Activated gamma-delta T cell treated with anti-CD3 and anti-CD28 coated beads, Interleukin-2, amount 50 U/mL, for 16 hours (primary cell): ENCODE results near the gene GPR26.

ENCODE experiments used
- DNase-seq: peaks from one replicate; pipeline ENCODE4 v3.0.0-alpha.2; 2020; ENCODE audit warnings: low read depth

Gene GPR26, protein sequence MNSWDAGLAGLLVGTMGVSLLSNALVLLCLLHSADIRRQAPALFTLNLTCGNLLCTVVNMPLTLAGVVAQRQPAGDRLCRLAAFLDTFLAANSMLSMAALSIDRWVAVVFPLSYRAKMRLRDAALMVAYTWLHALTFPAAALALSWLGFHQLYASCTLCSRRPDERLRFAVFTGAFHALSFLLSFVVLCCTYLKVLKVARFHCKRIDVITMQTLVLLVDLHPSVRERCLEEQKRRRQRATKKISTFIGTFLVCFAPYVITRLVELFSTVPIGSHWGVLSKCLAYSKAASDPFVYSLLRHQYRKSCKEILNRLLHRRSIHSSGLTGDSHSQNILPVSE

DNA sequence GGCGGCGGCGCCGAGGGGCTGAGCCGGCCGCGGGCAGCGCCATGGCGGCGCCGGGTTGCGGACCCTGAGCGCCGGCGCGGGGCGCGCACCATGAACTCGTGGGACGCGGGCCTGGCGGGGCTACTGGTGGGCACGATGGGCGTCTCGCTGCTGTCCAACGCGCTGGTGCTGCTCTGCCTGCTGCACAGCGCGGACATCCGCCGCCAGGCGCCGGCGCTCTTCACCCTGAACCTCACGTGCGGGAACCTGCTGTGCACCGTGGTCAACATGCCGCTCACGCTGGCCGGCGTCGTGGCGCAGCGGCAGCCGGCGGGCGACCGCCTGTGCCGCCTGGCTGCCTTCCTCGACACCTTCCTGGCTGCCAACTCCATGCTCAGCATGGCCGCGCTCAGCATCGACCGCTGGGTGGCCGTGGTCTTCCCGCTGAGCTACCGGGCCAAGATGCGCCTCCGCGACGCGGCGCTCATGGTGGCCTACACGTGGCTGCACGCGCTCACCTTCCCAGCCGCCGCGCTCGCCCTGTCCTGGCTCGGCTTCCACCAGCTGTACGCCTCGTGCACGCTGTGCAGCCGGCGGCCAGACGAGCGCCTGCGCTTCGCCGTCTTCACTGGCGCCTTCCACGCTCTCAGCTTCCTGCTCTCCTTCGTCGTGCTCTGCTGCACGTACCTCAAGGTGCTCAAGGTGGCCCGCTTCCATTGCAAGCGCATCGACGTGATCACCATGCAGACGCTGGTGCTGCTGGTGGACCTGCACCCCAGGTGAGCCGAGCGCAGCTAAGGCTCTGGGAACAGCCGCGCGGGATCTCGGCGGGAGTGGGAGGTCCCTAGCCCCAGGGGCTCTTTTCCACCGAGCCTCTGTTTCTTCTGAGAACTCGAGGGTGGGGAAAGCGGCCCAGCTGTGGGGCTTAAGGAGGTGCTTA lies at the start of gene GPR26:
Gene GPR26, plus strand, starts transcription at position 38 of the 919 bp plus-strand sequence. Its CDS starts 53 bp downstream, at position 91.
- no peak for DNase-seq

DNA sequence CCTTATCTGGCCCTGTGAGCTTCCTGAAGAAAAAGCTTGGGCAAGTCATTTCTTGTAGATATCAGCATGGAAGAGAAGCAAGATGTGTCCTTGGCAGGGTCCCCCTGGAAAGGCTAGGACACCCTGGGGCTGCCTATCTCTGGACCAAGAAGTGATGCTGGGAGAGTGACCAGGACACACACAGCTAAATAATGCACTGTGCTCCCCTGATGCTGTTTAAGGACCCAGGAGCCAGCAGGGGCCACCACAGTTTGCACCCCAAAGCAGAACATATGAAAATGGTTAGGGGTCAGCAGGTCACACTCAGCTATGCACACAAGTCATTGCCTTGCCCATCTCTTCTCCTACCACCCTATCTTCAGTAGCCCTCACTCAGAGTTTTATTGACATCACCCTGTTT lies 47.9 kb upstream of the GPR26 start:
- no peak for DNase-seq

DNA sequence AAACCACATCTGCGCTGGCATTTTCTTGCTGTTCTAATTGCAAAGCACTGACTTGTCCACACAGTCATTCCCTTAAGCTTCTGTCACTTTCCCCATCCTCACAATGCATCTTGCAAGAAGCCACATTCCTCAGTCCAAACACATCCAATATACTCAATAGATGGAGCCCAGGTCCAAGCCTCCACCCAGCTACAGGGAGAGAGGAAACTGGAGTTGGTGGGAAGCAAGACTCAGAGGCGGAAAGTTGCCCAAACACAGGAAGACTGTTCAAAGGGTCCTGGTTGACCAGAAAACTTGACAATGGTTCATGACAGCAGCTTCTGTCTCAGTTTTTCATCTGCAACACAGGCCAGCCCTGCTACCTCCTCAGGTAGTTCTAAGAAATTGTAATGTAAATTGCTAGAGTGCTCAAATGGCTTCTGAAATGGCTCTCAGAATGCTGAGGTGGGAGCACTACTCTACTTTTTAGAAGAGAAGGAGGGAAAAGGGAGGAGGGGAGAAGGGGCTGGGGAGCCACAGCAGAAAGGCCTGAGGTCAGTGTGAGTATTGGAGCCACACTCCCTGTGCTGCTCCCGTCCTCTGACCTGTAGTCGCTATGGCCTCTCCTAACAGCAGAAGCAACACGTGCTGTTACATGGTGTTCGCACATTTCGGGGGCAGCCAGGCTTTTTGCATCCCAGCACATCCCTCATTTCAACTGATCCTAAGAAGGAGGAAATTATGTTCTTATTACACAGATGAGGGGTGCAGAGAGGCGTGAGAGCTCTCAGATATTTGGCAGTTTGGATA lies 46.9 kb upstream of the GPR26 start:
- DNase-seq, result no peak

DNA sequence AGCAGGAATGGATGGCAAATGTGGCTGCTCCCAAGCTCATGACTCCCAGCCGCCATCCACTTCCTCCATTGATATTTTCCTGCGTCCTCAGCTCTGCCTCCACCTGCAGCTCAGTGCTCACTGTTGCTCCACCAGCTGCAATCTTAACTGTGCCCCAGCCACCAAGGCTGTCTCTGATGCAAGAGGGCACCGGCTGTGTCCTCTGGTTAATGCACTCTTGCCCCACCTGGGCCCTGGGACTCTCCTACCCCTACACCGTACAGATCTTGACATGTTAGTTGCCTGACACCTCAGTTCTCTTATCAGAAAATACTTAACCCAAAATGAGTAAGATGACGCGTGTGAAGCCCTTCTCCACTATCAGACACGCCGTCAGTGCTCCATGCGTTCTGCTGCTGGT lies 45.5 kb upstream of the GPR26 start:
- no peak for DNase-seq

DNA sequence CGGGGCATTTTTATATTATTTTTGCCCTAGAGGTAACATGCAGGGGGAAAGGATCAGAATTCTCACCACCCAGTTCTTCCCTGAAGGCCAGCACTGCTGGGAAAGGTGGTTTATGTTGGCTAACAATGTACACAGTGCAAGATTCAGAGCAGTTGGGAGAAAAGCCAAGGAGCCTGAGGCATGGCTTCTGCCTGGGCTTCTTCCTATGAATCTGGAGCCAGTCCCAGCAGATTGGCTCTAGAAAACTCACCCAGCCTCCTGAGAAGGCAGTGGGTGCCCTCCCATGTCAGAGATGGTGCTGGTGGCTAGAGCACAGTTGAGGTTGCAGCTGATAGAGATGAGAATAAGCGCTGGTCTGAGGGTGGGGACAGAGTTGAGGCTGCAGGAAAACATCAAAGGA lies 44.7 kb upstream of the GPR26 start:
- no peak for DNase-seq

DNA sequence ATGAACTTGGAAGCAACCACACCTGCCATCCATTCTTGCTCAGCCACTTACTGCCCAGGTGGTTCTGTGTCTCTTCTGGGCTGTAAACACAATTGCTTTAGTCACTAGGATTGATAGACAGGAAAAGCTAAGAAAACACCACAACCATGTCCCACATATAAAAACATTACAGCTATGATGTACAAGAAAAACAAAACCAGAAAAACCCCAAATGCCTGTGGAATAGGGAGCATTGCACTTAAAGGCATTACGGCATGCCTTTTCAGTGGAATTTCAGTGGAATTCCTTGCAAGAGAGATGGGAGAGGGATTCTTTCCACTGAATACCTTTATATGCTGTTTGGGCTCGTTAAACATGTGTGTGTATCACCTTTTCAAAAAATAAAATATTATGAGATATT lies 44.2 kb upstream of the GPR26 start:
- no peak for DNase-seq

DNA sequence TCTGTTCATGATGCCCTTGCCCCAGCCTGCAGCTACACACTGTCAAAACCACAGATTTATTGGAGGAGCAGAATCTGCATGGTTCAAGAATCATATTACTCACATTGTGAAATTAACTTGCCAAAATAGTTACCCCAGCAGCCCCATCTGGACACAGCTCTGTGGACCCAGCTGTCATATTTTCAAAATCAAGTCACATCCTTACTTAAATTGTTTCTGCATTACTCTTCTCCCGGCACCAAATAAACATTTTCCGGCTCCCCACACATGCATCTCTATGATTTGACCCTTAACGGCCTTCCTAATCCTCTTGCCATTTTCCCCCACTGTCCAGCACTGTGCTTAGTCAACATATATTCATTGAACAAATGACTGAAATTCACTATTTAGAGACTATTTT lies 43.8 kb upstream of the GPR26 start:
- DNase-seq, result no peak

DNA sequence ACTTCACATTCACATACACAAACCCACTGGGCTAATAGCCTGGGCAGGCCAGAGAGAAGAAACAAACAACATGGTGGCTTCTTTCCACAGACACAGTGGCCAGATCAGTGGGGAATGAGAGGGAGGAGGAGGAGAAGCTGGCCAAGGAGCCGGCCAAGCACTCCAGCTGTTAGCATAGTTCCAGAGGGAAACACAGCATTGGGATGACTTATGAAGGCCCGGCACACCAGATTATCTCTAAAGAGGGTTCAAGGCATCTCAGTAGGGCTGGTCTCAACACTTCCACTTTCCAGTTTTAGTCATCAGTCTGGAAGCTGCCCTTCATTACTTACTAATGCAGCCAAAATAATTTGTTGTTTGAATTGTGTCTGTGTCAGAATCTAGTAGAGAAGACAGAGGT lies 42.1 kb upstream of the GPR26 start:
- no peak for DNase-seq

DNA sequence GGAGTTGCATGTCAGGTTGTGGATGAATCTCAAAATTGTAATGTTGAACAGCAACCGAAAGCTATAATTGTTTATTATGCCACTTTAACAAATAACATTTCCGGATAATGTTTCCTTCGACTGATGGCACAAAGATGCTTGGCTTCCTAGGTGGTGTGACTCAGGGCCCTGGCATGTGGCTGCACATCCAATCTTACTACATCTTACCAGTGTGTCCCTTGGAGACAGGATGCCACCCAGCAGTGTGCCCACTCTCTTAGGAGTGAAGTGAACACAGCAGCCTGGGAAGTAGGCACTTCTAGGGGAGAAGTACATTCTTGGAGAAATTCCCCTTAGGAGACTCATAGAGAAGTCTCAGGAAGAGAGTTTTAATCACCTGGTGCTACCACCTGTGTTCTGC lies 33.0 kb upstream of the GPR26 start:
- DNase-seq, result no peak

DNA sequence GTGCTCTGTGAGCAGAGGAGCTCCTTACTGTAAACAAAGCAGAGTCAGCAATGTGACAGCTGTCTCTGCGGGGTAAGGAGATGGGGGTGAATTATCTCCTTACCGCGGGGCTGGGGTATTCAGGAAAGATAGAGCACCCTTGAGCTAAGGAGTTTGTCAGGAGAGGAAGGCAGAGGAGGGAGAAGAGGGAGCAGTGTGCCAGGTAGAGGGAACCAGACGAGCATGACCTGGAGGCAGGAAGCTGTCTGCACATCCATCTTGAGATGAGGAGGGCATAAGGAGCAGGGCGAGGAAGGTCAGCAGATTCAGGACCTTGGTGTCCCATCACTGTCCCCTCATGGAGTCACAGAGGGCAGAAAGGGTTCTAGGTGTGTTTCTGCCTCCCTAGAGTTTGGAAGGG lies 32.5 kb upstream of the GPR26 start:
- DNase-seq, result no peak

DNA sequence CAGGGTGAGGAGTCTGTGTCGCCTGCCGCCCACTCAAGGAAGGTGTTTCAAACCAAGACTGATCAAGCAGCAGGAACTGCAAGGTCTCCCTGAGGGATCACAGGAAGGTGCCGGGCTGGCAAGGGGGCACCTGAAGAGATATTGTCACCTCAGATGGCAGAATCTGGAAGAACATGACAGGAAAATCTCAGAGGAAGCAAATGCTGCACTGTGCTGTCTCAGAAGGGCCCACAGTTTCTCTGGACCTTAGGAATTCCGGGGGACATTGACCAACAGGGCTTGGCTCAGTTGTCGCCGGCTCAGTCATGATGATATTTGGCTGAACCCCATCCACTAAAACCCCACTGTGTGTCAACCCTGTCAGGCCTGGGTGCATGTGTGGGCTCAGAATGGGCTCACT lies 31.9 kb upstream of the GPR26 start:
- no peak for DNase-seq

DNA sequence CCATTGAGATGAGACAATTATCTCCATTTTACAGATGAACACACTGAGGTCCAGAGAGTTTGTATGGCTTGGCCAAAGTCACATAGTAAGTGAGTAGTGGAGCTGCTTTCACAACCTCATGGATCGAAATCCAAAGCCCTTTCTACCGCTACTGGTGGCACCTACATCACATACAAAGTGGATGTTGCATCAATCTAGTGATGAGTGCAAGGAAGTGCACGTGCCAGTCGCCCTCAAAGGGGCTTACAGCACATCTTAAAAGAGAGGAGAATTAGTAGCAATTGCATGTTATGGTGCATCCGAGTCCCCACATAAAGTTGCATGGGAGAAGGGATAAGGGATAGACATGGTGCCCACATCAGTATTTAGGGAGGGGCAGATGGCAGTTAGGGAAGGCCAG lies 31.0 kb upstream of the GPR26 start:
- DNase-seq, result no peak

DNA sequence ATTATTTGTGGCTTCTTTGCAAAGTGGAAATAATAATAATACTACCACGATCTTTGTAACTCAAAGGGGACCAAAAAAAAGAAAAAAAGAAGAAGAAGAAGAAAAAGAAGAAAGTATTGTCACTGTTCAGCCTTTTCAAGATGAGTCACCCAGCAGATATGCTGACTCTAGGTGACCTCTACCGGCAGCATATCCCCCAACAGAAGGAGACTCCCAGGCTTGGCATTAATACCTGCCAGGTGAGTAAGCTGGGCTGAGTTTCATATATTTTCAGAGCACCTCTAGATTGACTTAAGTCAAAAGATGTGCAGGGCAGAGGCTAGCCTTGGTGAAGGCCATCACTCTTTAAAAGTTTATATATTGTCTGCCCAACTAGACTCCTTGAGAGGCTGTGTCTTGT lies 30.4 kb upstream of the GPR26 start:
- DNase-seq, result no peak

DNA sequence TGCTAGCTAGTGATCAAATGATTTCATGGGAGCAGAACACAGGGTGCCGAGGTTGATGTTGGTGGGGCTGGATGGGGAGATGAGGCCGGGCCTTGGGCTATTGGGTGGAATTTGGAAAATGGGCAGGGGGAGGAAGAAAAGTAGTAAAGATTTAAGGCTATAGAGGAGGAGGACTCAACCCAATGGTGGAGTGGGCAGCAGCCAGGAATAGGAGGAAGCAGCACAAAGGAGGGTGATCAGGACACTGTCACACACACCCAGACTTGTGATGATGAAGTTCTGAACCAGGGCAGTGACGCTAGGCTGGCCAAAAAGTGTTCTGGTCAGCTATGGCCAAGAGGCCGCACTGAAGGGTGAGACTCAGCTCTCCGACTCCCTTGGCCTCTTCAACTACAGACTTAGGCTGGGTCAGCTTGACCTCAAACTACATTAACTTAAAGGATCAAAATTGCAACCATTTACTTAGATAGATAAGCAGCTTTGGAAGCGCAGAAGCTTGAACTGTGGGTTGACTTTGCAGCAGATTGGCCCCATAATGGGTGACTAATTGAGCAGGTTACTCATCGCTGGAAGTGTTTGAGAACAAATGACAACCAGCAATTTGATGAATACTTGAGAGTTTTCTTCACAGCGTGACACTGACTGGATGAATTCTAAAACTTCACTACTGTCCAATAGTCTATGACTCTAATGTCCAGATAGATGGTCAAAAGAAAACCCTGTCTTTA lies 29.4 kb upstream of the GPR26 start:
- no peak for DNase-seq

DNA sequence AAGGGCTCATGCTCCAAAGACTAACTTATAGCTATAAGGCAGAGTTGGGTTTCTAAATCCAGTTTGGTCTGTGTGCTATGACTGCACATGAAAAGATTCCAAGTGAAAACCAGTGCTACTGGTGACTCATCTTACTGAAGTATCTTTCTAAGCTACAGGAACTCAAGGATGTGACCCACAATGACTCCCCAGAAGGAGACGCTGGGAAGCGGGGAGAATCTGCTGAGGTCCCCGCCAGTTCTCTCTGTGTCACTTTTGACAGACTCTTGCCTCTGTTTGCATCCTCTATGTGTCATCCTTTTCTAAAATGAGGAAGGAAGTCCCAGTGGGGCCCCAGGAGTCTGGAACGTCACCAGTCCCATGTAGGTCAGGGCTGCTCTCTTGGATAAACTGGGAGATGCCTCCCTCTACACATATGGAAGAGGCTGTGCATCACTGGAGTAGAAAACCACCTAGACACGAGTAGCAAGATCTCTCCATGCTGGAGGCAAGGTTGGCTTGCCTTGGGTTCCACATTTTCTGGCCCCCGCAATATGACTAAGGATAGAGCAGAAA lies 28.8 kb upstream of the GPR26 start:
- no peak for DNase-seq

DNA sequence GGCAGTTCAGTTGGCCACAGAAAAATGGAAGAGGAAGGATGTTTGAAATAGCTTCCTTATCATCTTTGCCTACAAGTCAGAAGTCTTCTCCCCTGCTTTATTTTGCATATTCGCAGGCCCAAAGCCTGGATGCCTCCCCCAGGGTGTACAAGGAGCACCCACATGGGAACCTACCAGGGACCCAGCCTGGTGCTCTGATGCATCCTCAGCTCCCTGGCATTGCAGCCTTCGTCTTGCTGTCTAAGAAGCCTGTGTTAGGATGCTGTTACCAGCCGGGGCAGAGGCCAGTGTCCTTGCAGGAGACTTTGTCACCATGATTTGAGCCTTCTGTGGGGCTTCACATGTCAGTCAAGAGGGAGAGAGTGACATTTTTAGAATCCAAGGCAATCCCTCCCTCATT lies 27.0 kb upstream of the GPR26 start:
- no peak for DNase-seq

DNA sequence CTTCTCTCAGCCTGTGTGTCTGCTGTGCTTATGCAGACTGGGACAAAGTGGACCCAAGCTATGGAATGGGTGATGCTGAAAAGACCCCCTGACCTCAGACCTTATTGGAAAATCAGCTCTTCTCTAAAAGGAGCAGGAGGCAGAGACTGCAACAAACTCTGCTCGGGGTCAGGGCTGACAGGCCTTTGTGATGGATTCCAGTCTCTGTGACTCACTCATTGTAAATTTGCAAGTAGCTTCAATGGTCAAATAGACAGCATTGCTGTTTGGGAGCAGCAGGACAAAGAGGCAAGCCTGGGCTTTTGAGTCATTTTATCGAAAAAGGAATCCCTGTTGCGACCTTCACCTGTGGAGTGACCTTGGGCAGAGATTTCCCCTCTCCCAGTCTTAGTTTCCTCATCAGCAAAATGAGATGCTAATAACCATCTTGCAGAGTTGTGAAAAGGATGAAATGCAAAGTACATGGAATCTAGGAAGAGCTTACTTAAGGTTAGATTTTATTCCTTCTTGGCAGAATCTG lies 26.1 kb upstream of the GPR26 start:
- no peak for DNase-seq

DNA sequence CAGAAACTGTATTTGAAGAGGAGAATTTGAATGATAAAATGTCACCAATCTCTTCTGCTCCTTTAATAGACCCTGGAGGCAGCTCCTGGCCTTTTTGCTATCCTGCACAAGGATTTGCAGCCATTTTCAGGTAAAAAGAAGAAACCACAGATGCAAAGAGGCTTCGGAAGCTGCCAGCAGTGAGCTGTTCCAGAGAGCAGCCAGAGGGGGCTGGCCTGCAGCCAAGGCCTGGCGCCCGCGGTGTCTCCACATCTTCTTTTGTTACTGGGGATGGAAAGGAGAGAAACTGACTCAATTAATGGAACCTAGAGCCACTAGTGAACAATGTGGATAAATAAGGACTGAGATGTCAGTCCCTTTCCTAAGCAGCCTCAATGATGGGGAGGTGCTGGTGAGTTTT lies 23.9 kb upstream of the GPR26 start:
- no peak for DNase-seq

DNA sequence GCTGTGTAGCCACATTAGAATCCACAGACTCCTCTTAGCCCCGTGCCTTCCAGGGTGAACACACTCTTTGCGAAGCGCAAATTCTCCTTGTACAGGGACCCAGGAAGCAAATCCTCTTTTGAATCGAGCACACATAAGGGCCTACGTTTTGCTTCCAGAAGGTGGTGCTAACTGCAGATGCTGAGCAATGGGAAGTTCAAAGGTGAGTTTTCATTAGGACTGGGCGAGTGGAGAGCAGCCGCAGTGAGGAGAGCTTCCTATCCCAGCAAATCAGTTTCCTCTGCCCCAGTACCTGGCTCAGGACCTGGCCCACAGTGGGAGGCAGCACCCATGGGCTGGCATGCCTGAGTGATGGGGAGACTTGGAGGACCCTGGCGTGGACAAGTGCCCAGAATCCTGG lies 23.5 kb upstream of the GPR26 start:
- no peak for DNase-seq

DNA sequence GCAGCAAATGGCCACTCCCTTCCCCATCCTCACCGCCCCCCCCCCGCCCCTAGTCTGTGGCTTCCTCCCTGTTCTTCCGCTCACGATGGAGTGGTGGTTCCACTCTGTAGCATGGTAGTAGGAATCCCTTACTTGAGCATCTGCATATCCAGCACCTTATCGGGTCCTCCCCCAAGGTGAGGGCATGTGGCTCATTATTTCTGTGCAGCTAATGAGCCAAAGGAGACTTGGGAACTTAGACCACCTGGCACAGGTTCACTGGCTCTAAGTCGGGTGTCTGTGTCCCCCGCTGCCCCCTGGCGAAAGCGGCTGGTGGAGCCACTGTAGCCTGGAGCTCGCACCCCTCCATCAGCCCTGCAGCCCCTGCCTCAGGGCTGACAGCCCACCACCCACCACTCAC lies 22.8 kb upstream of the GPR26 start:
- no peak for DNase-seq

DNA sequence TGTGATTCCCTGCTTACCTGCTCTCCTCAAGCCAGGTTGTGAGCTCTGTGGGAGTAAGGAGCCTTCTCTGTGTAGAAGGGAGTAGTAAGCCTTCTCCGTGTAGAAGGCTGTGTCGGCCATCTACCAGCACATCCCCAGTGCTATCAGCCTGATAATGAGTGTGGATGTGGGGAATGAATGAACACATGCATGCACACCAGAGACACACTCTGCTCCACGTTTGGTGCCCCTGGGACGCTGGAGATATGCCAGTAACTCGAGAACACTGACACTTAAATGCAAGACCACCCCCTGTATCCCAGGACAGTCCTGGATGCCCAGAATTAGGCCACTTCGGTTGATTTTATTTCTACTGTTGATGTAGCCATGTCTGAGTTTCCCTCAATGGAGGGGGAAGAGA lies 21.1 kb upstream of the GPR26 start:
- DNase-seq, result no peak
